HG02884 (cell line): Measurements from ENCODE around the gene DERA.
"Not testable (repeated sequence)": the region's sequence is repeated elsewhere in the genome, so short reads cannot be mapped to it uniquely, and the experiment has no call there.

Experiments
- ATAC-seq: cut with Tn5 transposase; IDR thresholded peaks from one replicate; pipeline ENCODE4 v1.9.1; 2021; ENCODE audit warnings: mild to moderate bottlenecking, moderate library complexity; ENCODE audit not compliant: unreplicated experiment

Gene DERA

DNA sequence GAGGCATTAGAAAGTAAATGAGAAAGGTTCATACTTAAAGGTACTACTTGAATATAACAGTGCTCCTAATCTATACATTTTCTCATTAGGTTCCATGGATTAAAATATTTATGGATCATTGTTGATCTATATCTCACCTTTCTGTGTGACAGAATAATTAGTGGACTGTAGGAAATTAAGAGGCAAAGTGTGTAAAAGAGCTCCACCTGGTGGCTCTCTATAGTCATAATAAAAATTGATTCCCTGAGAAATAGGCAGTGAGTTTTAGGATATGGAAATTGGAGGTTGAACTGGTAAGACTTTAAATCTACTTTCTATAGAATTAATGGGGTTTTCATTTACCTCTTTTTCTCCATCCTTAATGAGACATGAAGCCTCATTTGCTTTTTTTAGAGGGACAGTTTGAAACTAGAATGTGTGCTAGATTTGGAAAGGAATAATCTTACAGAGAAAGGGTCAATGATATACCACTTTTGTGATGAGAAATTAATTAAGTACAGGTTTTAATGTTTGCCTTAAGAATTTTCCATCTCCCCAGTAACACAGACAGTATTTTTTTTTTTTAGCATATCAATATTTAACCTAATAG is 11.8 kb upstream of the DERA start:
- ATAC-seq = peak; percentile 61

DNA sequence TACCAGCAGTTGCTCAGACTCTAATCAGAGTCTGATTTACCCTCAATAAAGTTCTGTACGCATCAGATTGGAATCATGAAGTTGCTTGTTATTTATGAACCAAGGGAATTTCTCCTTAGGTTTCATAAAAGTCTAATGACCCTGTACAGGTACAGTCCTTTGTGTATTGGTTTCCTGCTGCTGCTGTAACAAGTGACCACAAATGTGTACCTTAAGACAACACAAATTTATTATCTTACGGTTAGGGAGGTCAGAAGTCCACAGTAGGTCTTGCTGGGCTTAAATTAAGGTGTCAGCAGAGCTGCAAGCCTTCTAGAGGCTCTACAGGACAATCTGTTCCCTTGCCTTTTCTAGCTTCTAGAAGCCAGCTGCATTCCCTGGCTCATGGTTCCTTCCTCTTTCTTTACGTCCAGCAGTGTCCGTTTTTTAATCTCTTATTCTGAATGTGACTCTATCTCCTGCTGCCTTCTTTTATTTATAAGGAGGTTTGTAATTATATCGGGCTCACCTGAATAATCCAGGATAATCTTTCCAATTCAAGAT is 6.7 kb upstream of the DERA start:
- ATAC-seq = no peak

DNA sequence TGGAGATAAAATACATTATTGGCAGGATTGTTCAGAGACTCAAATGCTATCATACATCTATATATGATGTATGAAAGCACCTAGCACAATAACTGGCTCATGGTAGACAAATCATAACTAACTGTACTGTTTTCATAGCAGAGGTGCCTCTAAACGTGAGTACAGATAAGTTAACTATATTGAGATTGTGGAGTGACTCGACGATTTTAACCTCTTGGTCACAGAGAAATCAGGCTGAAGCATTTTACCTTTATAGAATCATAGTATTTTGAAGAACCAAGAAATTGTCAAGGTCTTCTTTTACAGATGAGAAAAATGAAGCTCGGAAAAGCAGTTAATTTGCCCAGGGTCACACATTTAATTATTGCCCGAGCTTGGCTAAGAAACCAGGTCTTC is 666 bp upstream of the DERA start:
- no peak for ATAC-seq

DNA sequence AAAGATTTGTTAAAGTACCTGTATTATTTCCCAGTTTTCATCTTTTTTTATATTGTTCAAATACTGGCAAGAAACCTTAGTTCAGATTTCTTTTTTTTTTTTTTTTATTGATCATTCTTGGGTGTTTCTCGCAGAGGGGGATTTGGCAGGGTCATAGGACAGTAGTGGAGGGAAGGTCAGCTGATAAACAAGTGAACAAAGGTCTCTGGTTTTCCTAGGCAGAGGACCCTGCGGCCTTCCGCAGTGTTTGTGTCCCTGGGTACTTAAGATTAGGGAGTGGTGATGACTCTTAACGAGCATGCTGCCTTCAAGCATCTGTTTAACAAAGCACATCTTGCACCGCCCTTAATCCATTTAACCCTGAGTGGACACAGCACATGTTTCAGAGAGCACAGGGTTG is 799 bp downstream of the DERA start:
- not testable (repeated sequence) for ATAC-seq

DNA sequence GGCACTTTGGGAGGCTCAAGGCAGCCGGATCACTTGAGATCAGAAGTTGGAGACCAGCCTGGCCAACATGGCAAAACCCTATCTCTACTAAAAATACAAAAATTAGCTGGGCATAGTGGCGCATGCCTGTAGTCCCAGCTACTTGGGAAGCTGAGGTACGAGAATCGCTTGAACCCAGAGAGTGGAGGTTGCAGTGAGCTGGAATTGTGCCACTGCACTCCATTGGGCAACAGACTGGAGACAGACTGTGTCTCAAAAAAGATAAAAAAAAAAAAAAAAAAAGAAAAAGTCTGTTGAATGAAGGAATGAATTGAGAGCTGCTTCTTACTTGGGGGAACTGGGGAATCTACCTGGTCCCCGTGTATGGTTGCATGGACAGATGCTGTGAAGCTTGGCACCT is 3.0 kb downstream of the DERA start:
- ATAC-seq = not testable (repeated sequence)

DNA sequence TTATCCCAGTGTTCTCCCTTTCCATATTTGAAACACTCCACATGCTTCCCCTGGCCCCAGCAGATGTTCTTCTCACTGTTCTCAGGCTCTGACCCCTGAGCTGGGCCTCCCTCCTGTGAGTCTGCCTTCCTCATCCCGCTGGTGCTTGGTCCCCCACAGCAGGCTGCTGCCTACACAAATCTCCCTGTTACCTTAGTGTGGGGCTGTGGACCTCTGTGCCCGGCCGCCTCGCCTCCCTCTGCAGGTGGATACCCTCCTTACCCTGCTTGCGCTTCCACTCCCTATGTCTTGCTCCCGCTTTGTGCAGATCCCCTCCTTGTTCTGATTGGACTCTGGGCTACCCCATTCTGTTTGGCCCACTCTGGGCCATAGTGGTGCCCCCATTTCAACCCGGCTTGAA is 6.9 kb downstream of the DERA start:
- no peak for ATAC-seq

DNA sequence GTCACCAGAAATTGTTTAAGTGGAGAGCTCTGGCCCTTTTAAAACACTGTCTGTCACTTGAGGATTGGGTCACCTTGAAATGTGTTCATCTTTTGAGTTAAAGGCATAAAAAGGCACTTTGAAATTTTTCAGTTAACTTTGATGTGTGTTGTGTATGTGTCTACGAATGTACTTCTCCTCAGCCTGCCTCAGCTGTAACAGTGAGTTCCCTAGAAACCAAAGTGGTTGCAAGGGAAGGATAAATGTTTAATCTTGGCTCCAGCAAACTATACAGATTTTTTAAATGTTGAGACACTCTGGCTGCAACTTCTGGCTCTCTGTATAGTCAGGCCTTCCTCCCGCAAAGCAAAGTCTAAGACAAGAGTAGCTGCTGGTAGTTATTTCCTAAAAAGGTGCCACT is 8.3 kb downstream of the DERA start:
- ATAC-seq = no peak

DNA sequence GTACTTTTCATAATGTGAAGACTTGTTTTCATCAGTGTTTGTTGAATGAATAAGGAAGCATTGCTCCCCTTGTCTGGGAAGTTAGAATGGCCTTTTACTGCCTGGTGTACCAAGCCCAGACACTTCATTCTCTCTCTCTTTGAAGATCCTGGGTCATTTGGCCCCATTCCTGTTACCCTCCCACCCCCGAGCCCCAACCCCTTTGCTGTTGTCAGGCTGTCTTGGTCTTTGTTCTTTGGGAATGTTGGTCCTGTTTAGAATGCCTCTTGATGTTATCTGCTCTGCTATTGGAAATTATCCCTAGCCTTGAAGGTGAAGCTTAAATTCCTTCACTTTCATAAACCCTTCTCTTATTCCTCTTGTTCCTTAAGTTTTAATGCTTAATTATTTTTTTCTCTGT is 13.8 kb downstream of the DERA start:
- no peak for ATAC-seq

DNA sequence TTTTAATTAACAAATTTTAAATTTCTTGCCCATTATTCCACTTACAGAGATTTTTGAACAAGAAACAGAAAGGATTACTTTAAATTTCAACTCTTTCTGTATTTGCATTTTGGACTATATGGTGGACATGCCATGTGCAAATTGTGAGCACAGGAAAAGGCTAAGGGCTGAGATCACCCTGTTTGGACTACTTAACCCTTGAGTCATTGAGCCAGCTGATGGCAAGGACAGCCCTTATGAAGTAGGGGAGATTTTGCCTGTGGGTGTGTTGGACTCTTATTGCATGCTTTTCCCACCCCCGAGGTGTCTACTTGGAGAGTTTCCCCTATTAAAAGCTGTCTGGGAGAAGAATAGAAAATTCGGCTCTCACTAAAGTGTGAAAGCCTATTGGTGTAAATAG is 17.2 kb downstream of the DERA start:
- ATAC-seq = no peak

DNA sequence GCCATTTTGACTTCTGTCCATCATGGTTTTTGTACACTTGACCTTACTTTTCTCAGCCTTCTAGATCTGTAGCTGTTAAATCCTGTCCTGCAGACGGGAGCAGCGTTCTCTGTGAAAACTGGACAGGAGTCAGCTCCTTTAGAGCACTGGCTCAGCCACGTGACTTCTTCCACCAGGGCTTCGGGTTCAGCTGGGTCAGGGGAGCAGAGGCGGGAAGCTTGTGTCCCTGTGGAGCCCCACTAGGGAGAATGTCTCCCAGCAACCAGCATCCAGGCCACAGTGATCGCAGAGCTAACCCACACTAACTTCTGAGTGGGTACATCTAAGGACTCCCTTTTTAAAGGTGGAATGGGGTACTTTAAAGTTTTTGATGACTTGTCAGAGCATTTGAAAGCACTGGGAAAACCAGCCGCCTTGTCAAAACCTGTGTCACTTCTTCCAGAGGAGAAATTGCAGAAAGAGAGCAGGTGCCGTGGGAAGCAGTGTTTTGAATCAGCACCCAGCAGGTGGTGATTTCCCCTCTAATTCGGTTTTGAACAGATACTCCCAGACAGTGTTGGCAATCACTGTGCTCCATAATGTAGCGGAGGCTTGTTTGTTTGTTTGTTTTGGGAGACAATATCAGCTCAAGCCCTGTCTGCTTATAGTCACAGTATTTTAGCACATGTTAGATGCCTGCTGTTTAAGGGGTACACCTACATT is 17.9 kb downstream of the DERA start:
- no peak for ATAC-seq

DNA sequence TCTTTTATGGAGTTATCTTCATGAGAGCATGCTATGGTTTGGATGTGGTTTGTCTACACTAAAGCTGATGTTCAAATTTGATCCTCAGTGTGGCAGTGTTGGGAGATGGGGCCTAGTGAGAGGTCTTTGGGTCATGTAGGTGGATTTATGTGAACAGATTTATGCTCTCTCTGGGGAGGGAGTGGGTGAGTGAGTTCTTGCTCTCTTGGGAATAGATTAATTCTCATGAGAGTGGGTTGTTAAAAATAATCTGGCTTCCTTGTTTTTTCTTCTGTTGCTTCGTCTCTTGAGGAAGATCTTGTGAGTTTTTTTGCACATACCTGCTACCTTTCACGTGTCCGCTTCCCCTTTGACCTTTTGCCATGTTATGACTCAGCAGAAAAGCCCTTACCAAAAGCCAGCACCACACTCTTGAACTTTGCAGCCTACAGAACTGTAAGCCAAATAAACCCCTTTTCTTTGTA is 20.5 kb downstream of the DERA start:
- peak; percentile 55 for ATAC-seq

DNA sequence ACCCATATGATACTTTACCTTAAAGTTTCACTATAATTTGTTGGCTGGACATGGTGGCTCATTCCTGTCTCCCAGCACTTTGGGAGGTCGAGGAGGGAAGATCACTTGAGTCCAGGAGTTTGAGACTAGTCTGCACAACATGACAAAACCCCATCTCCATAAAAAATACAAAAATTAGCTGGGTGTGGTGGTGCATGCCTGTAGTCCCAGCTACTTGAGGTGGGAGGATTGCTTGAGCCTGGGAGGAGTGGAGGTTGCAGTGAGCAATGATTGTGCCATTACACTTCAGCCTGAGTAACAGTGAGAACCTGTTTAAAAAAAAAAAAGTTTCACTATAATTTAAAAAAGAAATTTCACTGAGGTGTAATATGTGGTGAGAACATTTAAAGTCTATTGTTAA is 21.2 kb downstream of the DERA start:
- ATAC-seq = no peak

DNA sequence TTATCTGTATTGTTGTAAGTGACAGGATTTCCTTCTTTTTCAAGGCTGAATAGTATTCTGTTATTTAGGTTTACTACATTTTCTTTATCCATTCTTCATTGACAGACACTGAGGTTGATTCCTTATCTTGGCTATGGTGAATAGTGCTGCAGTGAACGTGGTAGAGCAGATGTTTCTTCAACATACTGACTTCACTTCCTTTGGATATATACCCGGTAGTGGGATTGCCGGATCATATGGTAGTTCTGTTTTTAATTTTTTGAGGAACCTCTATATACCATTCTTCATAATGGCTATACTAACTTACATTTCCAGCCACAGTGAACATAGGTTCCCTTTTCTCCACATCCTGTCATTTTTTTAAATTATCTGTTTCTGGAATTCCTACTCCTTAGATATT is 21.8 kb downstream of the DERA start:
- ATAC-seq = no peak

DNA sequence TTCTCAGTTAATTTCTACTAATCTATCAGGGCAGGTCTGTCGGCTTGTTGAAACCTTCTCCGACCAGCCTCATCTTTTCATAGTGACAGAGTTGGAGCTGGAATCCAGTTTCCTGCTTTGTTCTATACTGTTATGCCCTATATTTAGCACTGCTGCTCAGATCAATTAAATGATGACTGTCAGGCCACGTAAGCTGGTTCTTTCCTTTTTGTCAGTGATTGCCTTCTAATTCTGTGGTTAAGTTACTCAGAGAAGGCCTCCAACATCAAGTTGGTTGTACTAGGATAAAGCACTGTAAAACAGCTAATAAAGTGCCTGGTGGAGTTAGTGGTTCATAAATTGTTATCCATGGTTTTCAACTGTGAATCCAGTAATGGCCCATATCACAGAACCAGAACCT is 22.6 kb downstream of the DERA start:
- ATAC-seq = no peak

DNA sequence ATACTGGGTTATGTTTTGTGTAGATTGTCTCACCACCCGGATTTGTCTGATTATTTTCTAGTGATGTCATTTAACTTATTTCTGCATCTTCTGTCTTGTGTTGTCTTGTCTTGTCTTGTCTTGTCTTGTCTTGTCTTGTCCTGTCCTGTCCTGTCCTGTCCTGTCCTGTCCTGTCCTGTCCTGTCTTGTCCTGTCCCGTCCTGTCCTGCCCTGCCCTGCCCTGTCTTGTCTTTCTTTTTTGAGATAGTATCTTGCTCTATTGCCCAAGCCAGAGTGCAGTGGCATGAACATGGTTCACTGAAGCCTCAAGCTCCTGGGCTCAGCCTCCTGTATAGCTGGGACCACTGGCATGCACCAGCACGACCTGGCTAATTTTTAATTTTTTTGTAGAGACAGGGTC is 25.6 kb downstream of the DERA start:
- ATAC-seq = no peak

DNA sequence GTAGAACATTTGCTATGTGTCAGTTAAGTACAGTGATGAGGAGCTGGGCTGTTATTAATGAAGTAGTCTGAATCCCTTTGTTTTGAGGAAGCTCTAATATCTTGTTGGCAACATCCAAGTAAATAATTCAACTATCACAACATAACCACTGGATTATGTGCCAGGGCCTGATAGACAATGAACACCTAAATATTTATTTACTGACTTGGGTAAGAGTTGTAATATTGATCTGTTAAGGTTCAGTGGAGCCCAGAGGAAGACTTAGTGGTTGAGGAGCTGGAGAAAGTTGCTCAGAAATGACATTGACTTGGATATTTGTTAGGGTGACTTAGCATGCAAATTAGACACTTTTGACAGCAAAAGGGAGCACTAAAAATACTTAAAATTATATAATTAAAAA is 26.8 kb downstream of the DERA start:
- no peak for ATAC-seq

DNA sequence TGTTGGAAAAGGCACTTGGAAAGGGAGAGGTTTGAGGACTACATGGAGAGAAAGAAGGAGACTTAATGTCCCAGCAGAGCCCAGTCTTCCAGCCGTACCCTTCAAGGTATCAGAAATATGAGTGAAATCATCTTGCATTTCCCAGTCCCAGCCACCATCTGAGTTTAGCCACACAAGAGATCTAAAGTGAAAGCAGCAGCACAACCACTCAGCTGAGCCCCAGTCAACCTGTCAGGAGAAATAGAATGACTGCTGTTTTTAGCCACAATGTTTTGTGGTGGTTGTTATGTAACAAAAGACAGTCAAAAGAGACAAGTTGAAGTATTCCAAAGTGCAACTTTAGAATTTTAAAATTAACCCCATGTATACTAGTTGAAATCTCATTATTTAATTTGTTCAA is 28.0 kb downstream of the DERA start:
- ATAC-seq = no peak

DNA sequence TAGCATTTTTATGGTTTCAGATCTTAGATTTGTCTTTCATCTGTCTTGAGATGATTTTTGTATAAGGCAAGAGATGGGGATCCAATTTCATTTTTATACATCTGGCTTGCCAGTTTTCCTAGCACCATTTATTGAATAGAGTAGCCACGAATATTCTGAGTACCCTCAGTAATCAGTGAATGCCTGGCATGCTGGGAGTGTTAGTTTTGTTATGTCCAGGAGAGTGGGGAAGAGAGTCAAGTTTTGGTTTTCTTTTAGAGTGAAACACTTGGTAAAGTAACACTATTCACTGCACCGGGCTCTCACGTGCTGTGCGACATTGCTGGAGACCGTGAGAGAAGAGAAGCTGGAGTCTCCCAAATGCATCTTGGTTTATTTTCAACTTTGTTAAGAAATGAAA is 31.3 kb downstream of the DERA start:
- no peak for ATAC-seq

DNA sequence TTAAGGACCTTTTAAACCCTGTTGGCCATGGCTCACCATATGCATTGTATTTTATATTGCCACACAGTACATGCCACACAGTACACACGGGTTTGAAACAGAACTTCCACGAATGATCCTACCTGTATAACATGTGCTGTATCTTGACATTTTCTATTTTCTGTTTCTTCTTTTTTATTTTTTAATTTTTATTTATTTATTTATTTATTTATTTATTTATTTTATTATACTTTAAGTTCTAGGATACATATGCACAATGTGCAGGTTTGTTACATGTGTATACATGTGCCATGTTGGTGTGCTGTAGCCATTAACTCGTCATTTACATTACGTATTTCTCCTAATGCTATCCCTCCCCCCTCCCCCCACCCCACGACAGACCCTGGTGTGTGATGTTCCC is 32.4 kb downstream of the DERA start:
- not testable (repeated sequence) for ATAC-seq

DNA sequence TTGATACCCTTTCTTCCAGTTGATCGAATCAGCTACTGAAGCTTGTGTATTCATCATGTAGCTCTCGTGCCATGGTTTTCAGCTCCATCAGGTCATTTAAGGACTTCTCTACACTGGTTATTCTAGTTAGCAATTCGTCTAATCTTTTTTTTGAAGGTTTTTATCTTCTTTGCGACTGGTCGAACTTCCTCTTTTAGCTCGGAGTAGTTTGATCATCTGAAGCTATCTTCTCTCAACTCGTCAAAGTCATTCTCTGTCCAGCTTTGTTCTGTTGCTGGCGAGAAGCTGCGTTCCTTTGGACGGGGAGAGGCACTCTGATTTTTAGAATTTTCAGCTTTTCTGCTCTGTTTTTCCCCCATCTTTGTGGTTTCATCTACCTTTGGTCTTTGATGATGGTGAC is 37.3 kb downstream of the DERA start:
- ATAC-seq = not testable (repeated sequence)

DNA sequence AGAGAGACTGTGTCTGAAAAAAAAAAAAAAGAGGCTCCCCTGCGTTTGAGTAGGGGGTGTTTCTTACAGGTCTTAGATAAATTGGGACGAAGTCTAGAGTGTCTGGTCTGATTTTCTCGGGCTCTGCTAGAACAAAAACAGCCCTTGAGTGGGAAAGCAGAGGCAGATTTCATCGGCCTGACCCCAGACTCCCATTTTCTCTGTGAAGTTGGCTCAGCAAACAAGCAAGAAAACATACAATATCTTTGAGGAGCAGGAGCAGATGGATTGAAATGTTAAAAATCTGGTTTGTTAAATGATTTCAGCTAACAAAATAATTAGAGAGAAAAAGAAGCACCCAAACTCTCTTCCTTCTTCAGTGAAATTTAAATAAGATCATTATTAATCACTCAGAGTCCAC is 44.1 kb downstream of the DERA start:
- ATAC-seq = no peak

DNA sequence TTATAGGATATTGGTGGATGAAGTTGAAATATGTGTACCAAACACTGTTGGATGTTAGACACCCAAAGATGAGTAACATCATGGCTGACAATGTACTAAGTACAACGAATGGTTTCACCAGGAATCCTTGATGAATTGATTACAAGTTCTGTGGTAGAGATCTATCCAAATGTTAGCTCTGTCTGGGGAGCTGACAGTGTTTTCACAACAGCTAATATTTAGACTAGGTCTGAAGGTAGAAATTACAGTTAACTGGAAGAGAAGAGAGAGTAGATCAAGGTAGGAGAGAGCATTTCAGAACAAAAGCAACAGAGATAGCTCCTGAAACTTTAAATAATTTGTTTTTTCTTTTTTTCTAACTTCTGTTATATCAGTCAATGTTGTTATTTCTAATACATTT is 44.9 kb downstream of the DERA start:
- ATAC-seq = no peak
